Measurements from ENCODE around the gene PHF11. TPM values are rescaled to one million over a fixed set of nuclear protein-coding genes. Genes with fewer than 3 reads are reported as not detected.
A peak's percentile ranks its signal among the peaks of the same experiment; 100 is the strongest.

Gene PHF11
- polyA plus RNA-seq, 2 of the 4 experiments (the other 2 are of a cell fraction) = 7.1 to 11.7 TPM

- no peak for FAIRE-seq
- Histone ChIP-seq H3K27ac (no peak overlapping the region), H3K4me1 (no peaks in the 10 kb centered on the region), H3K4me3 (no peak overlapping the region), H3K9me3 (no peaks in the 10 kb centered on the region), H3K4me2 (no peak overlapping the region)
- ChIA-PET CTCF (interaction anchor here (0.5 to 1.5 kb wide), 2 partner anchors 68 to 195 kb away, joined by 3 to 4 read pairs; no protein-coding TSS in a partner anchor), POLR2A (interaction anchor here (0.6 kb wide), 1 partner anchor 75 kb away, joined by 3 read pairs; no protein-coding TSS in a partner anchor)
- ATAC-seq = no peak
- no peak for DNase-seq (ENCODE audit: low read depth in 1 of 2, low spot score in 1 of 2)
- 96% methylated on average over 5 of the region's 5 CpGs for WGBS (ENCODE audit: missing lambda C conversion rate)
- TF ChIP-seq NPAS2 (CRISPR knock-in tag; IDR thresholded peaks at IDR 0.05; ENCODE audit: borderline replicate concordance) (no peak), HES2 (IDR thresholded peaks at IDR 0.05) (no peak), POLR2A (IDR thresholded peaks at IDR 0.05; ENCODE audit: low read length) (no peak), CHD4 (IDR thresholded peaks at IDR 0.05; ENCODE audit: borderline replicate concordance) (no peak), RNF2 (IDR thresholded peaks at IDR 0.05; ENCODE audit: borderline replicate concordance, low read depth) (no peak), FOSL2 (IDR thresholded peaks at IDR 0.05) (no peak), FOSL2 (CRISPR knock-in tag; IDR thresholded peaks at IDR 0.05) (no peak)
These were observed 43.6 kb downstream of the PHF11 start for GRCh38 chr13:49539313-49539712.

GRCh38 chr13:49539746-49540145 is 44.0 kb downstream of the PHF11 start:
- WGBS (ENCODE audit: missing lambda C conversion rate) = 95% methylated on average over 3 of the region's 3 CpGs
- Histone ChIP-seq H3K4me1 (no peaks in the 10 kb centered on the region), H3K4me2 (no peak overlapping the region), H3K9me3 (no peaks in the 10 kb centered on the region), H3K27ac (no peak overlapping the region), H3K4me3 (no peak overlapping the region)
- DNase-seq (ENCODE audit: low read depth in 1 of 2, low spot score in 1 of 2) = no peak
- FAIRE-seq = no peak
- TF ChIP-seq TFCP2L1 (CRISPR knock-in tag; IDR thresholded peaks at IDR 0.05) = no peak
- no peak for TF ChIP-seq FOSL2 (IDR thresholded peaks at IDR 0.05)
- TF ChIP-seq FOSL2 (CRISPR knock-in tag; IDR thresholded peaks at IDR 0.05) = no peak
- TF ChIP-seq ZC3H11A (IDR thresholded peaks at IDR 0.05) = no peak
- TF ChIP-seq POLR2AphosphoS2 (conservative IDR thresholded peaks at IDR 0.05; ENCODE audit: low read length) = no peak
- TF ChIP-seq HES2 (IDR thresholded peaks at IDR 0.05) = no peak
- TF ChIP-seq SREBF2 (IDR thresholded peaks at IDR 0.05) = no peak
- CTCF ChIA-PET = interaction anchor here (0.5 to 1.5 kb wide), 2 partner anchors 67 to 196 kb away, joined by 3 to 4 read pairs; no protein-coding TSS in a partner anchor
- ATAC-seq = no peak
- POLR2A ChIA-PET = interaction anchor here (0.6 kb wide), 1 partner anchor 75 kb away, joined by 3 read pairs; no protein-coding TSS in a partner anchor

GRCh38 chr13:49540552-49540951 is 44.8 kb downstream of the PHF11 start:
- peak; percentile 27 for TF ChIP-seq MAFK (IDR thresholded peaks at IDR 0.05; ENCODE audit: partially characterized antibody)
- no peak for TF ChIP-seq MYC (IDR thresholded peaks at IDR 0.05; ENCODE audit: borderline replicate concordance, low read length)
- no peak for TF ChIP-seq SMC3 (IDR thresholded peaks at IDR 0.05)
- ChIA-PET CTCF (interaction anchor here (0.5 to 1.5 kb wide), 2 partner anchors 66 to 239 kb away, joined by 3 to 4 read pairs; no protein-coding TSS in a partner anchor), POLR2A (no interaction called here)
- Histone ChIP-seq H3K4me1 (no peaks in the 10 kb centered on the region), H3K27ac (no peak overlapping the region), H3K4me2 (no peak overlapping the region), H3K4me3 (no peak overlapping the region), H3K9me3 (no peaks in the 10 kb centered on the region)
- WGBS (ENCODE audit: missing lambda C conversion rate) = 85% methylated on average over 7 of the region's 7 CpGs
- no peak for DNase-seq (ENCODE audit: low read depth in 1 of 2, low spot score in 1 of 2)
- ATAC-seq = no peak
- no peak for FAIRE-seq

- Histone ChIP-seq H3K4me3 (no peak overlapping the region), H3K4me1 (no peaks in the 10 kb centered on the region), H3K9me3 (no peaks in the 10 kb centered on the region), H3K4me2 (no peak overlapping the region), H3K27ac (no peak overlapping the region)
- no peak for FAIRE-seq
- 88% methylated on average over 3 of the region's 3 CpGs for WGBS (ENCODE audit: missing lambda C conversion rate)
- ChIA-PET POLR2A (no interaction called here), CTCF (no interaction called here)
- ATAC-seq = no peak
- DNase-seq (ENCODE audit: low read depth in 1 of 2, low spot score in 1 of 2) = no peak
- TF ChIP-seq NFE2L2 (conservative IDR thresholded peaks at IDR 0.05; ENCODE audit: low read length) = no peak
- no peak for TF ChIP-seq ELK1 (IDR thresholded peaks at IDR 0.05; ENCODE audit: low read depth, low read length)
- TF ChIP-seq ZC3H11A (IDR thresholded peaks at IDR 0.05) = no peak
- no peak for TF ChIP-seq FOXS1 (CRISPR knock-in tag; IDR thresholded peaks at IDR 0.05)
- TF ChIP-seq CEBPB (IDR thresholded peaks at IDR 0.05) = no peak
- TF ChIP-seq ESRRA (IDR thresholded peaks at IDR 0.05; ENCODE audit: borderline replicate concordance, low read length) = no peak
- TF ChIP-seq NR3C1 (IDR thresholded peaks at IDR 0.05) = no peak
- TF ChIP-seq CTCF (IDR thresholded peaks at IDR 0.05) = no peak
- no peak for TF ChIP-seq CHD4 (IDR thresholded peaks at IDR 0.05; ENCODE audit: borderline replicate concordance)
- TF ChIP-seq CBX2 (IDR thresholded peaks at IDR 0.05; ENCODE audit: borderline replicate concordance, low read depth) = no peak
- TF ChIP-seq FOSB (CRISPR knock-in tag; IDR thresholded peaks at IDR 0.05) = no peak
- no peak for TF ChIP-seq ZFP36 (IDR thresholded peaks at IDR 0.05; ENCODE audit: borderline replicate concordance, partially characterized antibody)
- no peak for TF ChIP-seq NPAS2 (CRISPR knock-in tag; IDR thresholded peaks at IDR 0.05; ENCODE audit: borderline replicate concordance)
- TF ChIP-seq HES2 (IDR thresholded peaks at IDR 0.05) = no peak
- TF ChIP-seq ATOH8 (CRISPR knock-in tag; IDR thresholded peaks at IDR 0.05; ENCODE audit: low read depth) = no peak
- TF ChIP-seq RNF2 (IDR thresholded peaks at IDR 0.05; ENCODE audit: borderline replicate concordance, low read depth) = no peak
- no peak for TF ChIP-seq MAZ (IDR thresholded peaks at IDR 0.05; ENCODE audit: borderline replicate concordance, low read depth, low read length)
These were observed 47.9 kb downstream of the PHF11 start for GRCh38 chr13:49543656-49544055.
